Stimulated activated CD4-positive, alpha-beta T cell treated with anti-CD3 and anti-CD28 coated beads, TNF-alpha, amount 100 ng/mL, for 24 hours (primary cell): ENCODE data around the gene NEURL2.
A peak's percentile ranks its signal among the peaks of the same experiment; 100 is the strongest.

ENCODE experiments used
- DNase-seq, 3 experiments: peaks; one replicate each; pipeline ENCODE4 v3.0.0-alpha.2; 2020; ENCODE audit warnings: low read depth in 3 of 3

NEURL2 gene

DNA sequence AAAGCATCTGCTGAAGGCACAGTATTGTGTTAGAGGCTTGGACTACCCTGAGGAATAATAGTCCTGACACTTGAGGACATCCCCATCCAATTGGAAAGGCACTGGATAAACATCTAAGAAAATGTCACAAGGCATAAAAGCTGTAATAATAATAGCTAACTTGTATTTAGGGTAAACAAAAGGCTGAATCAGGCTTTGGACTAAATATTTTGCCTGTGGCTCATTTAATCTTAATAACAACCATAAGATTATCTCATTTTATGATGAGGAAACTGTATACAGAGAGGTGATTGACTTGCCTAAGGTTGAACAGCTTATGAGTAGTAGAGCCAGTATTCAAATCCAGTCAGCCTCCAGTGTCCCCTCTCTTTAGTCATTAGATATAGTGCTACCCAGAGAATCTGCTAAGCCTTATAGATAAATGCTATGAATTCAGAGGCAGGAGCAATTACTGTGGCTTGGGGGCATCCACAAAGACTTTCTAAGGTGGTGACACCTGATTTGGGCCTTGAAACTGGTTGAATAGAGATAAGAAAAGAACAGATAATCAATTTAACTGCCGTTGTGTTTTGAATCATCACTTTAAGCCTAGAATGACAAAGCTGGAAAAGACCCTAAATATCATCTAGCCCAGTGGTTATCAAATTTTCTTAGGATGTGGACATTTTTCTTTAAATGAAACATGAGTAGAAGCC lies 17.5 kb downstream of the NEURL2 start:
- DNase-seq, result no peak

GRCh38 chr20:45872626-45873025 lies 18.4 kb downstream of the NEURL2 start:
- no peak for DNase-seq

- no peak for DNase-seq
These were observed 23.2 kb downstream of the NEURL2 start for GRCh38 chr20:45867819-45868176.

DNA sequence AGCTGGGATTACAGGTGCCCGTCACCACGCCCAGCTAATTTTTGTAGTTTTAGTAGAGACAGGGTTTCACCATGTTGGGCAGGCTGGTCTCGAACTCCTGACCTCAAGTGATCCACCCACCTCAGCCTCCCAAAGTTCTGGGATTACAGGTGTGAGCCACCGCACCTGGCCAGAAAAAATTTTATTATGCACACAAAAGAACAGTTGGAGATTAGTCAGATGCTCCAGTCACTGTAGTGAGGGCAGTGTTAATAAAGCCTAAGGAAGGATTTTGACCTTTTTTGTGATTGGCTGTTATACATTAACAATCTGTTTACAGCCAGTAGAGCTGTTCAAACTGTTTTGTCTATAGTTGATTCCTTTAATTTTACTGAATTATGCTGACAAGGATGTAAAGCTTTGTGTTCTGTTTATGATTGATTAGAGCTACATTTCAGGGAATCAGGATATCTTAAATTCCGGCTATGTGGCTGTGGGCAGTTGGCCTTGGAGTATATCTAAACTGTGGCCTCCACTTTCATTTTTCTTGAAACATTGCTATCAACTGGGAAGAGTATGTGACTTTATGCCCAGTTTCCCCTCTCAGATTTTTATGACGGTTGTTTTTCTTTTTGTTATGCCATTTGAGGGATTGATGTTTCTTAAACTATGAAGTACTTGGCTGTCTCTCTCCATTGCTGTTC lies 23.7 kb downstream of the NEURL2 start:
- no peak for DNase-seq

GRCh38 chr20:45866454-45866853 lies 24.6 kb downstream of the NEURL2 start:
- no peak for DNase-seq

- no peak for DNase-seq
These were observed 27.2 kb downstream of the NEURL2 start for GRCh38 chr20:45863543-45864470.

GRCh38 chr20:45861221-45862075 lies 29.6 kb downstream of the NEURL2 start:
- no peak for DNase-seq

DNA sequence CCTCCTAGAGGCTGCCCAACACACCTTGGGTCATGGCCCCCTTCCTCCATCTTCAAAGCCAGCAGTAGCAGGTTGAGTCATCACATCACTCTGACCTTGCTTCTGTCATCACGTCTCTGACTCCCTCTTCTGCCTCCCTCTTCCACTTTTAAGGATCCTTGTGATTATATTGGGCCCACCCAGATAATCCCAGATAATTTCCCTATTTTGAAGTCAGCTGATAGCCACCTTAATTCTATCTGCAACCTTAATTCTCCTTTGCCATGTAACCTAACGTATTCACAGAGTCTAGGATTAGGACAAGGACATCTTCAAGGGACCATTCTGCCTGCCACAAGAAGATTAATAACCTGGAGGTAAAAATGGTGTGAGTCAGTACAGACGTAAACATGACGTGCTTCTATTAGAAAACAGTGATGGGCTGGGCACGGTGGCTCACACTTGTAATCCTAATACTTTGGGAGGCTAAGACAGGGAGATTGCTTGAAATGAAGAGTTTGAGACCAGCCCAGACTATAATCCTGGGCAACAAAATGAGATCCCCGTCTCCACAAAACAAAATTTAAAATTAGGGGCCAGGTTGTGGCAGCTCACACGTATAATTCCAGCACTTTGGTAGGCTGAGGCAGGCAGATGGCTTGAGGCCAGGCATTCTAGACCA lies 30.3 kb downstream of the NEURL2 start:
- no peak for DNase-seq

DNA sequence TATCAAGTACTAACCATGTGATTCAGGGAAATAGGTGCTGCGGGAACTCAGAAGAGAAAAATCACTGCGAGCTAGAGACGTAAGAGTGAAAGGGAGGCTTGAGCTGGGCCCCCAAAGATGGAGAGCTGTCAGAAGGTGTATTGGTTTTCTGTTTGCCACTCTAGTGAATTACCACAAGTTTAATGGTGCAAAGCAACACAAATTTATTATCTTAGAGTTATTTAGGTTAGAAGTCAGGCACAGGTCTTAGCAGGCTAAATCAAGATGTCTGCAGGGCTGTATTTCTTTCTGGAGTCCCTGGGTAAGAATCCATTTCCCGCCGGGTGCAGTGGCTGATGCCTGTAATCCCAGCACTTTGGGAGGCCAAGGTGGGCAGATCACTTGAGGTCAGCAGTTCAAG lies 31.1 kb downstream of the NEURL2 start:
- no peak for DNase-seq

DNA sequence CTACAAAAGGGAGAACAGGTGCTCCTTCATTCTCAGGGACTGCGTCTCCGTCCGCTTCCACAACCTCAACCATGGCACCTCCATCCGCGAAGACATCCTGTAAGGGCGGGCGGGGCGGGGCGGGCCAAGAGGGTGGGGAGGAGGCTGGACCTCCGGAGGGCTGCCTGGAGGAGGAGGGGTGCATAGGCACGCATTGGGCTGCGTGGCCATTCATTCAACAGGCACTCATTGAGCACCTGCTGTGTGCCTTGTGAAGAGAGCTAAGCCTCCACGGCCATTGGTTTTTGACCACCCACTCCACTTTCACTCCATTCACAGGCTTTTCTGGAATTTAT lies 33.2 kb downstream of the NEURL2 start:
- DNase-seq, result peak in 1 of 3 experiments; percentile 42

- peak; percentile 85 to 97 (median 86) for DNase-seq
These were observed 33.7 kb downstream of the NEURL2 start, which contains the start of the genes ACOT8 and ZSWIM3 for GRCh38 chr20:45857114-45857881. TSS of gene ACOT8 (minus strand) at chr20:45857392. CDS start at chr20:45857315, 77 bp downstream. TSS of gene ZSWIM3 (plus strand) at chr20:45857614. CDS start at chr20:45857826, 212 bp downstream.

- DNase-seq, result no peak
These were observed 37.5 kb downstream of the NEURL2 start for GRCh38 chr20:45853484-45853883.

GRCh38 chr20:45852326-45852725 lies 38.7 kb downstream of the NEURL2 start:
- no peak for DNase-seq

GRCh38 chr20:45851501-45851900 lies 39.5 kb downstream of the NEURL2 start:
- no peak for DNase-seq

GRCh38 chr20:45850926-45851325 lies 40.1 kb downstream of the NEURL2 start:
- no peak for DNase-seq

DNA sequence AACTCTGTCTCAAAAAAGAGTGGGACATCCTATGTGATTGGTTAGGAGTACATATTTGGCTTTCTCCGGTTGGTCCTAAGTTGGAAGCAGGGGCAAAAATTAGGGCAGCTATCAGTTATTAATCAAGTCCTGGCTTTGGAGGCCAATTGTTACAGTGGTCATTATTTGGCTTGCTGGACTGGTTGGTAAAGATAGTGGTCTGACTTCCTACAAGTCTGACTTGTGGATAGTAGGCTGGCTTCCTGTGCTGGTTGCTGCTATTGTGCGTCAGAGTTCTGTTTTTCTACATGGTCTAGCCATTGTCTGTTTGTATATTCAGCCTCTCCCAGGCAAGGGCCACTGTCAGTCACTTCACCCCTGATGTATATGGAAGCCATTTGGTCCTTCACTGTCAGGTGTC lies 40.8 kb downstream of the NEURL2 start:
- DNase-seq, result no peak

DNA sequence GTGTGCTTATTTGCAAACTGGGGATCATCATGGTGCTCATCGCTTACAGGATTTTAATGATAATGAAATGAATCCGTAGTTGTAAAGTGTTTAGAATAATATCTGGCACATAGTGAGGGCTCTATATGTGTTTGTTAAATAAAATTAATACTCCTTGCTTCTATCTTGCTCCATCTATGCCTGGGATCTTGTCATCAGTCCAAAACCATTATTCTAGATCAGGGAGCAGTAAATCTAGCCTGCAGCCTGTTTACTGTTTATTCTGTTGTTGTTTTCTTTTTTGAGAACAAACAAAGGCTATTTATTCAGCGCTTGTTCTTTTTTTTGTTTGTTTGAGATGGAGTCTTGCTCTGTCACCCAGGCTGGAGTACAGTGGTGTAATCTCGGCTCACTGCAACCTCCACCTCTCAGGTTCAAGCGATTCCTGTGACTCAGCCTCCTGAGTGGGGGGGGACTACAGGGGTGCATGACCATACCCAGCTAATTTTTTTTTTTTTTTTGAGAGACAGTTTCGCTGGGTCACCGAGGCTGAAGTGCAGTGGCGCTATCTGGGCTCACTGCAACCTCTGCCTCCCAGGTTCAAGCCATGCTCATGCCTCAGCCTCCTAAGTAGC lies 41.9 kb downstream of the NEURL2 start:
- DNase-seq, result no peak

DNA sequence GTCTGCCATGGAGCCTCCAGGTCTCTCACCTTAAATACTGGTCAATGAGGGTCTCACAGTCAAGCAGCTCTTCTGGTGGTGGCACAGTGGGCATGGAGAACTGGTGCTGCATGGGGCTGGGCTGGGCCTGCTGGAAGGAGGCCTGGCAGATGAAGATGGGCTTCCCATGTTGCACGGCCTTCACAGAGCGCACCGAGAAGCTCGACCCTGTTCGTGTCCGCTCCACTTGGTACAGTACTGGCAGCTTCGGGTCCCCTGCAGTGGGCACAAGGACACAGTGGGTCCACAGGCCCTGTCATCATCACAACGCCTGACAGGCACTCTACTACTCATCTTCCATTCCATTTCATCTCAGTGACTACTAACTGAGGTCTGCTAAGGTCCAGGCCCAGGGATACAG lies 42.6 kb downstream of the NEURL2 start:
- no peak for DNase-seq

GRCh38 chr20:45845452-45845851 lies 45.6 kb downstream of the NEURL2 start:
- no peak for DNase-seq

DNA sequence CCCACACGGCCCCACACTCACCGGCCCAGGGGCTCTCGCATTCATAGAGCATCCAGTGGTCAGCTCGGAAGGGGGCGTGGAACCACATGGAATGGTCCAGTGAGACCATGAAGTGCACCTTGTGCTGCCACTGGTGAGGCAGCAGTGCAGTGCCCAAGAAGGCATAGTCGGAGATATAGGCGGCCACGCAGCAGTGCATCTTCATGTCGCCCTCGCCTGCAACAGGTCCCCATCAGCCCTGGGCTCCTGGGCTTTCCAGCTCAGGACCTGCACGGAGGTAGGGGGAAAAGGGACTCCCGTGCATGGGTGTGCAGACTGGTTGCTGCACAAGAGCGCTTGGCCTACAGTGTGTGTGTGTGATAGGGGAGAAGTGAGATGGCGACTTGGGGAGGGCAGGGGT lies 47.5 kb downstream of the NEURL2 start:
- DNase-seq, result no peak
